HUES6 (cell line): ENCODE results near the gene MAL.

Source experiments
- H3K27ac ChIP-seq: 2 replicates; pipeline ENCODE4 v1.7.0; 2013; ENCODE audit warnings: low read depth, mild to moderate bottlenecking, low read length, inconsistent platforms
- H3K27me3 ChIP-seq: 2 replicates; pipeline ENCODE4 v1.6.1; 2013; ENCODE audit warnings: low read length; ENCODE audit not compliant: control insufficient read depth, insufficient read depth
- H3K36me3 ChIP-seq: 2 replicates; pipeline ENCODE4 v1.6.1; 2013; ENCODE audit warnings: low read length; ENCODE audit not compliant: control insufficient read depth, insufficient read depth
- H3K4me1 ChIP-seq: 2 replicates; pipeline ENCODE4 v1.6.1; 2013; ENCODE audit warnings: low read length; ENCODE audit not compliant: control insufficient read depth, insufficient read depth
- H3K4me3 ChIP-seq: 2 replicates; pipeline ENCODE4 v1.5.1; 2013; ENCODE audit warnings: low read depth, low read length
- H3K9ac ChIP-seq: one replicate; pipeline ENCODE4 v1.6.1; 2013; ENCODE audit warnings: mild to moderate bottlenecking, low read length
- H3K9me3 ChIP-seq: 2 replicates; pipeline ENCODE4 v1.6.1; 2013; ENCODE audit warnings: low read depth, low read length; ENCODE audit not compliant: control insufficient read depth, insufficient read depth

MAL gene

GRCh38 chr2:95008306-95008705 lies 17.2 kb upstream of the MAL start:
- H3K27ac ChIP-seq: no peak overlapping the region
- peaks cover 9% of the 10 kb centered on the region for H3K4me1 ChIP-seq
- no peaks in the 10 kb centered on the region for H3K9me3 ChIP-seq
- no peak overlapping the region for H3K4me3 ChIP-seq
- H3K9ac ChIP-seq: no peak overlapping the region
- H3K27me3 ChIP-seq: no peaks in the 10 kb centered on the region
- H3K36me3 ChIP-seq: no peaks in the 10 kb centered on the region

GRCh38 chr2:95008996-95009395 lies 16.5 kb upstream of the MAL start:
- Histone ChIP-seq H3K4me3 (no peak overlapping the region), H3K9me3 (no peaks in the 10 kb centered on the region), H3K9ac (no peak overlapping the region), H3K27me3 (no peaks in the 10 kb centered on the region), H3K36me3 (no peaks in the 10 kb centered on the region), H3K27ac (no peak overlapping the region), H3K4me1 (peaks cover 9% of the 10 kb centered on the region)

GRCh38 chr2:95009412-95009811 lies 16.1 kb upstream of the MAL start:
- no peaks in the 10 kb centered on the region for H3K36me3 ChIP-seq
- H3K4me1 ChIP-seq: peaks cover 9% of the 10 kb centered on the region
- H3K27me3 ChIP-seq: no peaks in the 10 kb centered on the region
- no peaks in the 10 kb centered on the region for H3K9me3 ChIP-seq
- no peak overlapping the region for H3K27ac ChIP-seq
- no peak overlapping the region for H3K9ac ChIP-seq
- H3K4me3 ChIP-seq: no peak overlapping the region

- H3K4me3 ChIP-seq: no peak overlapping the region
- no peaks in the 10 kb centered on the region for H3K36me3 ChIP-seq
- peaks cover 9% of the 10 kb centered on the region for H3K4me1 ChIP-seq
- H3K27ac ChIP-seq: no peak overlapping the region
- H3K9me3 ChIP-seq: no peaks in the 10 kb centered on the region
- no peaks in the 10 kb centered on the region for H3K27me3 ChIP-seq
- no peak overlapping the region for H3K9ac ChIP-seq
Measured at GRCh38 chr2:95010126-95010525, 15.4 kb upstream of the MAL start.

GRCh38 chr2:95010718-95011117 lies 14.8 kb upstream of the MAL start:
- Histone ChIP-seq H3K9ac (no peak overlapping the region), H3K27ac (no peak overlapping the region), H3K9me3 (no peaks in the 10 kb centered on the region), H3K4me1 (peaks cover 8% of the 10 kb centered on the region), H3K4me3 (no peak overlapping the region), H3K27me3 (no peaks in the 10 kb centered on the region), H3K36me3 (no peaks in the 10 kb centered on the region)

- no peak overlapping the region for H3K9ac ChIP-seq
- H3K27ac ChIP-seq: no peak overlapping the region
- no peaks in the 10 kb centered on the region for H3K36me3 ChIP-seq
- H3K4me1 ChIP-seq: peaks cover 13% of the 10 kb centered on the region
- H3K9me3 ChIP-seq: no peaks in the 10 kb centered on the region
- no peak overlapping the region for H3K4me3 ChIP-seq
- no peaks in the 10 kb centered on the region for H3K27me3 ChIP-seq
Measured at GRCh38 chr2:95012881-95013550, 12.5 kb upstream of the MAL start.

- peaks cover 19% of the 10 kb centered on the region for H3K4me1 ChIP-seq
- H3K9ac ChIP-seq: no peak overlapping the region
- no peak overlapping the region for H3K27ac ChIP-seq
- no peaks in the 10 kb centered on the region for H3K9me3 ChIP-seq
- no peaks in the 10 kb centered on the region; the same call in 1 of the 2 replicates for H3K27me3 ChIP-seq
- no peaks in the 10 kb centered on the region for H3K36me3 ChIP-seq
- H3K4me3 ChIP-seq: no peak overlapping the region
Measured at GRCh38 chr2:95013726-95014125, 11.8 kb upstream of the MAL start.

- Histone ChIP-seq H3K27ac (no peak overlapping the region), H3K9me3 (no peaks in the 10 kb centered on the region), H3K27me3 (no peaks in the 10 kb centered on the region; the same call in 1 of the 2 replicates), H3K9ac (no peak overlapping the region), H3K4me3 (no peak overlapping the region), H3K36me3 (no peaks in the 10 kb centered on the region), H3K4me1 (peaks cover 19% of the 10 kb centered on the region)
Measured at GRCh38 chr2:95014126-95014708, 11.3 kb upstream of the MAL start.

GRCh38 chr2:95015261-95015912 lies 10.1 kb upstream of the MAL start:
- no peak overlapping the region for H3K4me3 ChIP-seq
- no peaks in the 10 kb centered on the region for H3K9me3 ChIP-seq
- peaks cover 15% of the 10 kb centered on the region for H3K4me1 ChIP-seq
- H3K9ac ChIP-seq: no peak overlapping the region
- no peaks in the 10 kb centered on the region for H3K36me3 ChIP-seq
- H3K27me3 ChIP-seq: no peaks in the 10 kb centered on the region; the same call in 1 of the 2 replicates
- no peak overlapping the region for H3K27ac ChIP-seq

- H3K27me3 ChIP-seq: no peaks in the 10 kb centered on the region; the same call in 1 of the 2 replicates
- H3K4me1 ChIP-seq: peaks cover 17% of the 10 kb centered on the region
- H3K27ac ChIP-seq: no peak overlapping the region
- no peak overlapping the region for H3K4me3 ChIP-seq
- no peaks in the 10 kb centered on the region for H3K9me3 ChIP-seq
- H3K36me3 ChIP-seq: no peaks in the 10 kb centered on the region
- H3K9ac ChIP-seq: no peak overlapping the region
Measured at GRCh38 chr2:95016616-95017015, 8.9 kb upstream of the MAL start.

GRCh38 chr2:95017071-95017501 lies 8.4 kb upstream of the MAL start:
- Histone ChIP-seq H3K27me3 (peaks cover 4% of the 10 kb centered on the region; the same call in 1 of the 2 replicates), H3K9ac (no peak overlapping the region), H3K27ac (no peak overlapping the region)

More at GRCh38 chr2:95017071-95017501, 8.4 kb upstream of the MAL start:
- H3K9me3 ChIP-seq: no peaks in the 10 kb centered on the region
- no peak overlapping the region for H3K4me3 ChIP-seq
- no peaks in the 10 kb centered on the region for H3K36me3 ChIP-seq
- H3K4me1 ChIP-seq: peaks cover 17% of the 10 kb centered on the region
